Mucosa of rectum (tissue), 2 donors: ENCODE results near the gene ENPEP.
A peak's percentile ranks its signal among the peaks of the same experiment; 100 is the strongest.

Experiments
- H3K27ac ChIP-seq, 2 donors: one replicate each; pipeline ENCODE4 v1.7.0; 2013; ENCODE audit warnings: inconsistent platforms in 2 of 2, low read depth in 2 of 2, low read length in 2 of 2
- H3K27me3 ChIP-seq, 2 donors: one replicate each; pipeline ENCODE4 v1.7.0; 2013; ENCODE audit warnings: low read length in 2 of 2; ENCODE audit not compliant: control insufficient read depth in 2 of 2, insufficient read depth in 2 of 2
- H3K36me3 ChIP-seq, 2 donors: one replicate each; pipeline ENCODE4 v1.7.0; 2013; ENCODE audit warnings: low read length in 2 of 2; ENCODE audit not compliant: control insufficient read depth in 2 of 2, insufficient read depth in 2 of 2
- H3K4me1 ChIP-seq, 2 donors: one replicate each; pipeline ENCODE4 v1.7.0; 2013; ENCODE audit warnings: low read length in 2 of 2, mild to moderate bottlenecking in 1 of 2; ENCODE audit not compliant: control insufficient read depth in 2 of 2, insufficient read depth in 2 of 2
- H3K4me3 ChIP-seq, 2 donors: one replicate each; pipeline ENCODE4 v1.7.0; 2013; ENCODE audit warnings: low read length in 2 of 2
- H3K9ac ChIP-seq, 2 donors: one replicate each; pipeline ENCODE4 v1.7.0; 2013; ENCODE audit warnings: low read length in 2 of 2, low read depth in 1 of 2, mild to moderate bottlenecking in 1 of 2
- H3K9me3 ChIP-seq, 2 donors: one replicate each; pipeline ENCODE4 v1.7.0; 2013; ENCODE audit warnings: low read length in 2 of 2; ENCODE audit not compliant: control insufficient read depth in 2 of 2
- donor health status: healthy.
- donor health status: Normal muscosa, but diverticular disease.

Gene ENPEP

DNA sequence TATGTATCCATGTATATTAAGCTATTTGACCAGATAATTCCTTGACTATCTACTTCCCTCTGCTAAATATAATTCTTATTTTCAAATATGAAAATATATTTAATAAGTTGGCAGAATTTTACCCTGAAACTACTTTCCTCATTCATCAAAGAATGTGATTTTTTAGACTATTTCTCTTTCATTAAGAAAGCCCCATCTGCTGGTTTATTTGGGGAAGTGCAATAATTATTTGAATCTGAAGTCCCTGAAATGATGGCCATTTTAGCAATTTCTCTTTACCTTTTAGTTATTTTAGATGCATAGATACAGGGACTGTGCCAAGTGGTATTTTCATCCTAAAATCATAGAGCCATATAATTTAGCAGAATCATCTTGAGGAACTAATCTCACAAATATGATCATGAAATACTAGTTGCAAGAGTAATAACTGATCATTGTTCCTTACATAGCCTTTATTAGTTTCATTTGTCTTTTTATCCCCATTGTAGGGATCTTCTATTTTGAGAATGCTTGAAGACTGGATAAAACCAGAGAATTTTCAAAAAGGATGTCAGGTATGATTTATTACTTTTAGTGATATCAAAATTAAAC is 39.0 kb downstream of the ENPEP start:
- H3K9ac ChIP-seq, result no peak overlapping the region
- H3K4me1 ChIP-seq, result peaks cover 2 to 5% of the 10 kb centered on the region in 2 donors
- no peaks in the 10 kb centered on the region for H3K36me3 ChIP-seq
- no peaks in the 10 kb centered on the region for H3K9me3 ChIP-seq
- no peaks in the 10 kb centered on the region for H3K27me3 ChIP-seq
- no peak overlapping the region for H3K27ac ChIP-seq
- peak overlapping the region in 1 of 2 donors; percentile 88 for H3K4me3 ChIP-seq

DNA sequence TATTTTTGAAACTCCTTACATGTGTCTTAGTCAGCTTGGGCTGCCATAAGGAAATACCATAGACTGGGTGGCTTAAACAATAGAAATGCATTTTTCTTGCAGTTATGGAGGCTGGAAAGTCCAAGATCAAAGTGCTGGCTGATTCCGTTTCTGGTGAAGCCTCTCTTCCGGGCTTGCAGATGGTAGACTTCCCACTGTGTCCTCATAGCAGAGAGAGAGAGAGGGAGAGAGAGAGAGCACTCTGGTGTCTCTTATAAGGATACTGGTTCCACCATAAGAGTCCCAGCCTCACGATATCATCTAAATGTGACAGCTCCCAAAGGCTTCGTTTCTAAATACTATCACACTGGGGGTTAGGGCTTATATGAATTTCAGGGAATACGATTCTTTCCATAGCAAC is 39.7 kb downstream of the ENPEP start:
- peak overlapping the region in 1 of 2 donors; percentile 40 for H3K9ac ChIP-seq
- peak overlapping the region in 1 of 2 donors; percentile 14 for H3K27ac ChIP-seq
- no peaks in the 10 kb centered on the region for H3K9me3 ChIP-seq
- H3K4me1 ChIP-seq, result peaks cover 2 to 5% of the 10 kb centered on the region in 2 donors
- peak overlapping the region; percentile 66 to 88 for H3K4me3 ChIP-seq
- no peaks in the 10 kb centered on the region for H3K36me3 ChIP-seq
- no peaks in the 10 kb centered on the region for H3K27me3 ChIP-seq

DNA sequence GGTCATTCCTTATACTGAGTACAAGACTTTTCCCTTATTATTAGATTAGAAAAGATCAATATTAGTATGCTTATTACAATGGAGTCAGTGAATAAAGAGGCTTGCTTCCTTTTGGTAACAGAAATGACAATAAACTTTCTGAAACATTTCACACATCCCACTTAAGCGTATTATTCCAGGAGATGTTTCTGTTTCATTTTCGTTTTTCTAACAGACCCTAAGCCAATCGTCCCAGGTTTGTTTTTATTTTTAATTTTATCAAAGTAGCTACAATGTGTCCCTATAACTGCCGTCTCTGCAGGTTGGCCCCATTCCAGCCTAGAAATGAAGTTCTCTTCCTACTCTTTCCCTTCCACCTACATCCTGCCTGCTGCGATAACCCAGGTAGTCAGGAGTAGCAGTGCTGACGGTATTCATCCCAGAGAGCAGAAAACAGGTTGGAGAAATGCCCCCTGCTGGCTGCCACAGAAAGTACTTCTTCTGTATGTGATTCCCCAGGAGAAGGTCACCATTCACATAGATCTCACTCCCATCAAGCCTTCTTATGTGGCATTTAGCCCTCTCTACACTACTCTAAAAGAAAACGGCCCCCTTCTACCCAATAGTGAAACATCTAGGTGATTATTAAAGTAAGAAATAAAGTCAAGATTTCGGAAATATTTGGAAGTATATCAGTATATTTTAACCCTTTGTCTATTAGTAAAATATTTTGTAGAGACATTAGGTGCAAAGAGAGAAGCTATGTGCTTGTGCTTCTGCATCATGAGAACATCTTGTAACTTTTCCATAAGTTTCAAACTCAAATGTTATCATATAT is 40.4 kb downstream of the ENPEP start:
- H3K4me3 ChIP-seq, result peak overlapping the region; percentile 66 to 88
- H3K36me3 ChIP-seq, result no peaks in the 10 kb centered on the region
- peak overlapping the region in 1 of 2 donors; percentile 14 for H3K27ac ChIP-seq
- peak overlapping the region; percentile 40 to 61 for H3K9ac ChIP-seq
- peaks cover 2 to 5% of the 10 kb centered on the region in 2 donors for H3K4me1 ChIP-seq
- no peaks in the 10 kb centered on the region for H3K9me3 ChIP-seq
- H3K27me3 ChIP-seq, result no peaks in the 10 kb centered on the region

DNA sequence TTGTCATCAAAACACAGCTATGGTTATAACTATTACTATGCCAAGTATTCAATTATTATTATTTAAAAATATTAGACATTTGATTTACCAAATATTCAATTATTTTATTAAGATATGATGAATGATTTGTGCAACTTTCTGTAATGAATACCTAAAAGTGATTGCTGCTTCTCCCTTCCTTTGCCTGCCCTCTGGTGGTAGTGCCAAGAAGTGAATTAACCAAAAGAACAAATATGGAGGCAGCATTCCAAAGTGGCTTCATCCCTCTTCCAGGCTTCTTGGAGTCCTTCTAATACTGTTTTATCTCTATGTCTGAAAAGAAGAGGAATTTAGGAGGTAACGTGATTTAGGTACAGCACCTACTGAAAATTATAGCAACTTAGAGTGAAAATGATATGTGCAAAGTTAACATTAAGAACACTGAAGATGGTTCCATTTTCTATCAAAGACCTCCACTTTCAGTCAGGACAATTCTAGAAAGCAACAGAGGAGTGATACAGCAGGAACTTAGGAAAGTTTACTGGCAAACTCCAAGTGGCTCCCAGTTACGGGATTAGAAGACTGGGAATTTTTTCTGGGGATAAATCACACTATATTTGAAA is 43.0 kb downstream of the ENPEP start:
- H3K27me3 ChIP-seq, result peaks cover 2% of the 10 kb centered on the region in 2 donors
- H3K4me3 ChIP-seq, result no peak overlapping the region
- no peak overlapping the region for H3K9ac ChIP-seq
- no peaks in the 10 kb centered on the region for H3K9me3 ChIP-seq
- peaks cover 2 to 5% of the 10 kb centered on the region in 2 donors for H3K4me1 ChIP-seq
- H3K27ac ChIP-seq, result no peak overlapping the region
- H3K36me3 ChIP-seq, result no peaks in the 10 kb centered on the region

DNA sequence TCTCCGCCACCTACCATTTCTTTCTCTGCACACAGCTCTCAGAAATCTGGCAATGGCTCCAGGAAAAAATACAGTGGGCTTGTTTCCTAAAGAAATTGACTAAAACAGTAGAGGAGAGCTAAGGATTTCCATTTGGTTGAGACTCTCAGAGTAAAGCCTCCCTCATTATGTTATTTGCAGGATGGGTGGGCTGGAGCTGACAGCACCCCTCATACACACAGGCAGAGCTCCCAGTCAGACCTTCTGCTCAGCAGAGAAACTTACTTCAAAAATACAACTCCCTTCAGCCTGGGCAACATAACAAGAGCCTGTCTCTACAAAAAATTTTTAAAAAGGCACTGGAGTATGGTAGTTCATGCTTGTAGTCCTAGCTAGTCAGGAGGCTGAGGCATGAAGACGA is 44.9 kb downstream of the ENPEP start:
- no peak overlapping the region for H3K9ac ChIP-seq
- H3K4me3 ChIP-seq, result no peak overlapping the region
- no peak overlapping the region for H3K27ac ChIP-seq
- peaks cover 2% of the 10 kb centered on the region in 2 donors for H3K27me3 ChIP-seq
- H3K9me3 ChIP-seq, result no peaks in the 10 kb centered on the region
- H3K36me3 ChIP-seq, result no peaks in the 10 kb centered on the region
- H3K4me1 ChIP-seq, result no peaks in the 10 kb centered on the region

DNA sequence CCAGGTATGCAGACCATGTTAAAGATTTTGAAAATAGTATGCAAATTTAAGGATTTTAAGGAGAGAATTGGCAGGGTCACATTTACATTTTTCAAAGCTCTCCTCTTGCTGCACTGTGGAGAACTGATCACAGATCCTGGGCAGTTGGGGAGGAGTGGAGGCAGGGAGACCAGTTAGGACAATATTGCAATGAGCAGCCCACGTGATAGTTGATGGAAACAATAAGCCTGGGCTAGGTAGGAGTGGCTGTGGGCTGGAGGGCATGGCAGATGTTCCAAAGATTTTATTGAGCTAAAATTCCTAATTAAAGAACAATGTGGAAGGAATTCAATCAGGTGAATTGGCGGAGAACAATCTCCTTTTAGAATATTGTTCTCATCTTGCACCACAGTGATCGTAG is 50.6 kb downstream of the ENPEP start:
- no peak overlapping the region for H3K9ac ChIP-seq

DNA sequence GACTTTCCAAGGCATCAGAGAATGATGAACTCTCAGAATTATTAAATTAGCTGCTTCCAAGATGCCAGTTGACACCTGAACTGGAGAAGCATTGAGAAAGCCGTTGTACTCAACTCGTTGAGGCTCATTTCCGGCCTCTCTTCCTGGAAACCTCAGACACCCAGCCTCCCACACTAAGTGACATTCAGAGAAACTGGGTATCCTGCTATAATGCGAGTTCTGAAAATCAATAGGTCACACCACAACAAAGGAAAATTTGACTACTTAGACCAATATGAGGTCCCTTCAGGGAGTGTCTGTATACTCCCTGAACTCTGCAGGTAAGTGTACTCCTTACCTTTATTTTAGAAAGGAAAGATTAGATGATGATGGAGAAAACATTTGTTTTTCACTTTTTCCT is 51.2 kb downstream of the ENPEP start:
- Histone ChIP-seq H3K9ac (no peak overlapping the region), H3K4me1 (no peaks in the 10 kb centered on the region), H3K27me3 (peaks cover 1 to 2% of the 10 kb centered on the region in 2 donors), H3K9me3 (no peaks in the 10 kb centered on the region), H3K4me3 (no peak overlapping the region), H3K27ac (no peak overlapping the region), H3K36me3 (no peaks in the 10 kb centered on the region)

More for the DNA sequence above, 50.6 kb downstream of the ENPEP start:
- Histone ChIP-seq H3K4me3 (no peak overlapping the region), H3K36me3 (no peaks in the 10 kb centered on the region), H3K27ac (no peak overlapping the region), H3K4me1 (no peaks in the 10 kb centered on the region), H3K9me3 (no peaks in the 10 kb centered on the region), H3K27me3 (peaks cover 2% of the 10 kb centered on the region in 2 donors)

DNA sequence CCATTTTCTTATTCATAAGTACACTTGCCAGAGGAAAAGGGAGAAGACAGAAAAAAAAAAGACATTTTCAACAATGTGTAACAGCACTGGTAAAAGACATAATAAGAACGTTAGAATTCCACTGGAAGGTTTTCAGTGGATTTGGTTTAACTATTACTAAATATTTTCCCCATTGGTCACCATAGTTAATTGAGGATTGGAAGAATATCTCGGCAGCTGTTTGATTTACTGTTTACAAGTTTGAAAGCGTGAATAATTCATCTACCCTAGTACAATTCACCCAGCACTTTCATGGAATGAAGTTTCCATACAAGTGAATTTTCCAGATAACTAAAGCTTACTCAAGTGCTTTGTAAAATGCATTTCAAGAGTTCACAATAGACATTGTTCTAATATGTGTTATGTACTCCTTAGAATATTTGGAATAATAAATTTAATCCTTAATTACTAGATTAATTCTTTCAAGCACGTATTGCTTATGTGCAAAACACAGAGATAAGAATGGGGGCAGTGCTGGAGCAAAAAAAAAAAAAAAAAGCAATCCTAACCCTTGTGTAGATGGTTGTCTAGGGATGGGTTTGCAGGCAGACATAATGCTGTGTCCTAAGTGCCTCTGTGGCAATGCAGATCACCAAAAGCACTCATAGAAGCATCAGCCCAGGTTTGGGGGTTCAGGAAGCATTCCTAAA is 57.1 kb downstream of the ENPEP start:
- Histone ChIP-seq H3K9ac (no peak overlapping the region), H3K4me3 (no peak overlapping the region), H3K27me3 (no peaks in the 10 kb centered on the region), H3K27ac (no peak overlapping the region), H3K4me1 (no peaks in the 10 kb centered on the region), H3K9me3 (peaks cover 0 to 3% of the 10 kb centered on the region in 2 donors), H3K36me3 (no peaks in the 10 kb centered on the region)

DNA sequence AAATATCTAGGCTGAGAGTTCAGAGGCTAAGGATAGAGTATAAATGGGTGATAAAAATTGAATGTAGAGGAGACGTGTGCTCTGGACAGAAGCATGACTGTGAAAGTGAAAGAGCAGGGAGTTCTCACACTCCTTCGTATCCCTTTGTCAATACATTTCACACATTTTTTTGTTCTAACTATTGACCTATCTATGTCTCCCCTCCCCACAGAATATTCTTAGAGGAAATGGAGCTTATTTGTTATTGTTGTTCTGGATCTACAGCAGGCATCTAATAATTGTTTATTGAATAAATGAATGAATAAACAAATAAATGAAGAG is 57.6 kb downstream of the ENPEP start:
- Histone ChIP-seq H3K27ac (no peak overlapping the region), H3K9ac (no peak overlapping the region), H3K36me3 (no peaks in the 10 kb centered on the region), H3K9me3 (peaks cover 0 to 3% of the 10 kb centered on the region in 2 donors), H3K4me3 (no peak overlapping the region), H3K4me1 (no peaks in the 10 kb centered on the region), H3K27me3 (no peaks in the 10 kb centered on the region)

DNA sequence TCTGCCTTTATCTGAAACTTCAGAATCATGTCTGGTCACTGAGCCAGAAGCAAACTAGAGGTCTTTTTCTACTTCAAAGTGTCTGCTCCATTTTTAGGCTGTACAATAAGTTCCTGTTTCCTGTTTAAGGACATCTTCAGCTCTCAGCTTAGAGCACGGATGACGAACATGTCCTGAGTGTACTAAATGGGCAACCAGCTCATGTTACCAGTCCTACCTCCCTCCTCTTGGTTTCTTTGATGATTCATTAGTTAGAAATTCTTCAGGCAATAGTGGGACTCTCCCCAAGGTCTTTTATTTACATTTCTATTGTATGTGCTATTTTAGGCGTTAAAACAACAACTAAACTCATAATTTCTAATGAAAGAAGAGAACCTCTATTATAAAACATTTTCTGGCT is 58.0 kb downstream of the ENPEP start:
- Histone ChIP-seq H3K4me1 (no peaks in the 10 kb centered on the region), H3K4me3 (no peak overlapping the region), H3K9me3 (peaks cover 0 to 3% of the 10 kb centered on the region in 2 donors), H3K27me3 (no peaks in the 10 kb centered on the region), H3K9ac (no peak overlapping the region), H3K27ac (no peak overlapping the region), H3K36me3 (no peaks in the 10 kb centered on the region)
